Measurements from ENCODE around the gene PCP2.

- TF ChIP-seq CTCF (IDR thresholded peaks at IDR 0.05), result no peak
- no peak for TF ChIP-seq EZH2 (IDR thresholded peaks at IDR 0.05; ENCODE audit: borderline replicate concordance, insufficient read depth, low read depth, low read length, poor library complexity, severe bottlenecking)
These were observed 24.7 kb upstream of the PCP2 start for GRCh38 chr19:7658219-7658686.
